ENCODE measurements around the gene MAPK11.
A peak's percentile ranks its signal among the peaks of the same experiment; 100 is the strongest.

The MAPK11 gene

DNA sequence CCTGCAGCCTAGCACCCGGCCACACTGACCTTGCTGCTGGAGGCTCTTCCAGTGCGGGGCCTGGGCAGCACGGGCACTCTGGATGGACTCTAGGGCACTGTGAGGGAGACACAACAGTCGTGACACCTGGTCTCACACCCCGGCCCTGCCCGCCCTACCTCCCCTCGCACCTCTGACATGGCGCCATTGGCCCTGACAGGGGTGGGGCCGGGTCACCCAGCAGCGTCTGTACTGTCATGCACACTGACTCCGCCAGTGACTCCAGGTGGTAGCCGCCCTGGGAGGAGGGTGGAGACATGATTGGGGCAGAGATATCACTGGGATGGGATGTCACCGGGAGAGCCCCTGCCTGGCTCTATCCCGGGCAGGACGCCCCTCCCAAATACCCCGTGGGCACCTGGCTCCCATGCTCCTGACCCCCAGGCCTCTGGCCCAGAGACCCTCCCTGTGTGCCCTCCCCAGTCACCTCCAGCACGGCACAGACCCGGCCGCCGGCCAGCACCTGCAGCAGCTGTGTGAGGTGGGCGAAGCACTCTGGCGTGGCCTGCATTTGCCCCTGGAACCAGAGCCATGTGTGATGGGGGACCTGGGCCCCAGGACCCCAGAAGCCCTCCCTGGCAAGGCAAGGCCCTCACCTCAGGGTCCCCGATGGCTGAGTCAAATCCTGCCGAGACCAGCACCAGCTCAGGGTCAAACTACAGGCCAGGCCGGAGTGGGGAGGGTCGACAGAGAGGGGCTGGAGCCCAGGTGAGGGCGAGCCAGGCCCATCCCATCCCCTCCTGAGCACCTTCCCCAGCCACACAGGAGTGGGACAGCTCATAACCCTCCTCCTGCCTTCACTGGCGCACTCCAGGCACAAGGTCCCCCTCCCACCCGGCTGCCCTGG, 21.7 kb downstream of the MAPK11 start:
- DNase-seq (ENCODE audit: low read depth in 3 of 3): no peak

DNA sequence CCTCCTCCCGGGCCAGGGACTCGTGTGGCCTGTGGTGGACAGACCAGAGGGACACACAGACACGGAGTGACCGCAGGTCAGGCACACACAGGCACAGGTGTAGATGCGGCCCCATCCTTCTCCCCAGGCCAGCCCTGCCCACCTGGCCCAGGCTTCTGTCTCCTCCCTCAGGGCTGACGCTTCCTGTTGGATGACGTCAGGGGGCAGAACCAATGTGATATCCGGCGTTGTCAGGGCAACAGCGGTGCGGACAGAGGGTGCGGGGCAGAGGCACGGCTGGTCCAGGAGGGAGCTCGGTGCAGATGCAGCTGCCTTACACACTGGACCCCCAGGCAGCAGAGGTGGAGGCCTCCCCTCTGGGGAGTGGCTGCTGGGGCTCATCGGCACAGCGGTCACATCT, 22.4 kb downstream of the MAPK11 start:
- DNase-seq (ENCODE audit: low read depth in 3 of 3): peak in 1 of 3 experiments; percentile 27

DNA sequence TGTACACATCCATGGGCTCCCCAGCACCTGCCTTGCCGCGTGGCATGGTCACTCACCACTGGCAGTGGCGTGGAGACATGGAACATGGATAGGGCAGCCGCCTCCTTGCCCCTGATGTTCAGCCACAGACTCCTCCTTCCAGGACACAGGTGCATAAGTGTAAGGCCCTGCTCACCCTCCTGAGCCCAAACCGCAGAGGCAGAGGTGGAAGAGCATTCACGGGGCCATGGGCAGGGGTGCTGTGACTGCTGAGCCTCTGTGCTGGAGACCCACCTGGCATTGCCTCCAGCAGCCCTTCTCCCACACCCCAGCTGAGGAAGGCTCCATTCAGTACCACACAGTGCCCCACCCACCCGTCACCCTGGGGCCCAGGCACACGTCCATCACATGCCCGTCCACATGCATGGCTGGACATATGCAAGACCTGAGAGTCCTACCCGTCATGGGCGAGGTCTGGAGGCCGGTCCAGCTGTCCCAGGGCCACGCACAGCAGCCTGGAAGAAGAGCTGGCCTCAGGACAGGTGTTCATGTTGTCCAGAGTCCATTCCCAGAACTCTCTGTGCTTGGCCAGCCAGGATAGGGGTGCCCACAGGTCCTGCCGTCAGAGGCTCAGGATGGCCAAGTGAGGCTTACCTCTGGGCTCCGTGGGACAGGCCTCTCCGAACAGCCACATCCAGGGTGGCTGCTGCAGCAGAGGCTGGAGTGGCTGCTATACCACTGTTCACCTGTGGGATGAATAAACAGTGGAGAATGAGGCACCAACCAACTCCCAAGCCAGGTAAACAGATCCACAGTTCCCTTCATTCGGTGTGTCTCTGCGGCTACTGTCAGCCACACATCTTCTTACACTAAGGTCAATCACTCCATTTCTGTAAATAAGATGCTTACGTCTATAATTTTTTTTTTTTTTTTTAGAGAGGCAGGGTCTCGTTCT, 23.7 kb downstream of the MAPK11 start:
- DNase-seq (ENCODE audit: low read depth in 3 of 3): no peak

DNA sequence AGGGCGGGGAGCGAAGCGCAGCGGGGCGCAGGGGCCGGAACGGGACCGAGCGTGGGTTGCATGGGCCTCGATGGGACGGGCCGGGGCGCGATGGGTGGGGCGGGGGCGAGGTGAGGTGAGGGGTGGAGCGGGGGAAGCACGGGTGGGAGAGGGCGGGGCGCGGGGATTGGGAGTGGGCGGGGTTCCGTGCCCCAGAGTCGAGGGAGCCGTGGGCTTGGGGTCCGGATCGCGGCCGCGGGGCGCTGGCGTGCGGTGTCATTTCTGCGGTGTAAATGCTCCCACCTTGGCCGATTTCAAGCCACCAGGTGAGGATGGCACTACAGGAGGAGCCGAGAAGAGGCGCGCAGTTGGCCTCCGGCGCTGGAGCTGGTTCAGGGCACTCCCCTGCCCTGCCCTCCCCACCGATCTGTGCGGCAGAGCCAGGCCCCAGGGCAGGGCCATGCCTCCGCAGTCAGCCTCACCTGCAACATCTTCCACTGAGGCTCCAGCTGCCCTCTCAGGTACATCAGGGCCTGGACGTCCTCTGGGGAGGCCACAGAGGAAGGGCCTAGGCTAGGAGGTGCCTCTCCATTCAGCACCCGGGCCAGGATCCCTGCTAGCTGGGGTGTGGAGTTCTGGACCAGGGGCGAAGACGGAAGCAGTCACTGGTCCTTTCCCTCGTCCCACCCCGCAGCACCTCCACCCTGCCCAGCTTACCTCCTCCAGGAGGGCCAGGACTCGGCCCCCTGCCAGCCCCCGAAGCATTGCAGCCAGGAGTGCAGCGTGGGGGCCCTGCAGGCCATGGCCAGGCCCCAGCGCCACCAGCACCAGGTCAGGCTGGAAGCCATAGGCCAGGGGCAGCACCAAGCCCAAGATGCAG, 24.7 kb downstream of the MAPK11 start:
- peak in 1 of 3 experiments; percentile 70 for DNase-seq (ENCODE audit: low read depth in 3 of 3)

DNA sequence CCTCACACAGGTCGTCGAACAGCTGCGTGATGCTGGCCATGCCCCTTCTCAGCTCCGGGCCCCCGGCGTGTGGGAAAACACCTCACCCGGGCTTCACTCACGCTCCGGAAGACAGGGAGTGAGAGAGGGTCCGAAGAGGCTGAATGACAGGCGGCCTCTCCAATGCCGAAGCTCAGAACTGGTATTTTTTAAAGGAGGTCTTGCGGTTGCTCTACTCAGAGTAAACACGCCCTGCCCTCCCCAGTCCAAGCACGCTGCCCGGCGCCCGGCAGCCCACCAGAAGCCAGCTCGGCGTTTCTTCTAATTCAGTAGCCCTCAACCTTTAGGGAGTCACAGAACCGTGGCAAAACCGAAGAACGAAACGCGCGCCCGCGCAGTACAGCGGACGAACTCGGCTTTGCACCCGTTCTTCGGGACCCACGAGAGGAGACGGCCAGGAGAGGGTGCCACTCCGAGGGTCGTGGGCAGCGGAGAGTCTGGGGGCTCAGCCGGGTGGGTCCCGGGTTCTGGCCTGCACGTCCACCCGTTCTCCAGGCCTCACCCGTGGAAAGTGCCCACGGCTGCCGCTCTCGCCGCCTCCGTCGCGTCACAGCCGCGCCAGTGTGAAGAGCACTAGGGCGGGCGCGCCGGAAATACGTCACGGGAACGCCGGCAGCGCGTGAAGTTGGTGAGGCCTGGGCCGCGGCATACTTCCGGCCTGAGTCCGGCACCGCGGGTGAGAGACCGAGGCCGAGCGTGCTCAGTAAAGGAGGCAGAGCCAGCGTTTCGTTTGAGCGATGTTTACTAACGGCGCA, 25.6 kb downstream of the MAPK11 start, which contains the start of gene TUBGCP6:
TSS of gene TUBGCP6 (minus strand) at position 604 of the 794 bp plus-strand sequence. CDS start at position 40, 564 bp downstream.
- DNase-seq (ENCODE audit: low read depth in 3 of 3): peak; percentile 83 to 91 (median 90)

DNA sequence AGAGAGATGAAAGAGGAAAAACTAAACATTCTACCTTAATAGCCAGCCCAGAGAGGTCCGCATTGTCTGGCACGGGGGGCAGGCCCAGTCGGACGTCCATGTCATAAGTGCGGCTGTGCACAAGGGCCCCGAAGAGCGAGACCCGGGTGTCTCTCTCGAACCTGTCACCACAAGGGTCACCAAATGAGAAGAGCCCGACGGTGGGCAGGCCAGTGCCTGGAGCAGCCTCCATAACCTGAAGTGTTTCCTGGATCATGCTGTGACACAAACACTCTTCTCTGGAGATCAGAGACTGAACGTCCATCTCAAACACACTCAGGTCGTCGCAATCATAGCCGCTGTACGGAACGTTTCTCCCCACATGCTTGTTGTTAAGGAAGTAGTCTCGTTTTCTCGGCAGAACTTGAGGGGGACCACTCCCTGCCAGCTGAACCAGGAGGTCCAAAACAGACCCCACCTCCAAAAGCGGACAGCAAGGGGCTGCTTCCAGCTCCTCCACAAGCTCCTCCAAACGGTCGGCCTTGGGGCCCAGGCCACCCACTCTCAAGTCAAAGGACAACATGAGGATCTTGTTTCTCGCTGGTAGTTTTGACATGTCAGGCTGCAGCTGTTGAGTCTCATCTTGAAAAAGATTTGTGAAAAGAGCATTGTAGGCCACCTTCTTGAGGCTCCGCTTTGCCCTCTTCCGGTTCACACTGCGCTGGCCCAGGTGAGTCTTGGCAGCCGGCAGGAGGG, 26.3 kb downstream of the MAPK11 start:
- no peak for DNase-seq (ENCODE audit: low read depth in 3 of 3)

DNA sequence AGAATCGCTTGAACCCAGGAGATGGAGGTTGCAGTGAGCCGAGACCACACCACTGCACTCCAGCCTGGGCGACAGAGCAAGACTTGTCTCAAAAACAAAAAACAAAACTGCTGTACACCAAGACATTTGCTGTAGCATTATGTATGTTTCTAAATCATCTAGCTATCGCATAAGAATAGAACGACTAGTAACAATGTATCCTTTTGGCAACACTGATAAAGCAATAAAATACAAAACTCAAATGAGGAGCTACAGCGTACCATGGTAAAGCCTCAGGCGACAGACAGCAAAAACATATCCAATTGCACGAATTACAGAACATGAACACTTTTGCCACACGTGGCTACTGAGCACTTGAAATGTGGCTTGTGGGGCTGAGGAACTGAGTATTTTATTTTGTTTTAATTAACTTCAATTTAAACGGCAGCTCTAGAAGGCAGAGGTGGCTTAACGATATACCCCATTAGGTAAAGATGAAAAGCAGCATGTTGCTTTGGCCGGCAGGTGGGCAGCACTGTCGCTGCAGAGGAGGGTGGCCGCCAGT, 27.7 kb downstream of the MAPK11 start:
- no peak for DNase-seq (ENCODE audit: low read depth in 3 of 3)

DNA sequence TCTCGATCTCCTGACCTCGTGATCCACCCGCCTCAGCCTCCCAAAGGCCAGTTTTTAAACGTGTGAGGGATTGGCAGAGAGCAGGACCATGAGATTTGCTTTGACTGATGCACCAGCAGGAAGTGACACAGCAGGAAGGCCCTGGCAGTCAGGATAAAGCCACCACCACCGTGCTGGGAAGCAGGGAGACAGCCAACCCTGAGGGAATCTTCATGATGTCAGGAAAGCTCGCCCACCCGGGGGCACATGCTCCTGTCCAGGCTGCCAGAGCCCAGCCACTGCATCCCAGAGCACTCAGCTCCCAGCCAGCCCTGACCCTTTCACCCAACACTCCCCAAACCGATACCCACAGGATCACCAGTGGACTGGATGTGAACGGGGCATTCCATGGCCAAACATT, 31.4 kb downstream of the MAPK11 start:
- no peak for DNase-seq (ENCODE audit: low read depth in 3 of 3)

DNA sequence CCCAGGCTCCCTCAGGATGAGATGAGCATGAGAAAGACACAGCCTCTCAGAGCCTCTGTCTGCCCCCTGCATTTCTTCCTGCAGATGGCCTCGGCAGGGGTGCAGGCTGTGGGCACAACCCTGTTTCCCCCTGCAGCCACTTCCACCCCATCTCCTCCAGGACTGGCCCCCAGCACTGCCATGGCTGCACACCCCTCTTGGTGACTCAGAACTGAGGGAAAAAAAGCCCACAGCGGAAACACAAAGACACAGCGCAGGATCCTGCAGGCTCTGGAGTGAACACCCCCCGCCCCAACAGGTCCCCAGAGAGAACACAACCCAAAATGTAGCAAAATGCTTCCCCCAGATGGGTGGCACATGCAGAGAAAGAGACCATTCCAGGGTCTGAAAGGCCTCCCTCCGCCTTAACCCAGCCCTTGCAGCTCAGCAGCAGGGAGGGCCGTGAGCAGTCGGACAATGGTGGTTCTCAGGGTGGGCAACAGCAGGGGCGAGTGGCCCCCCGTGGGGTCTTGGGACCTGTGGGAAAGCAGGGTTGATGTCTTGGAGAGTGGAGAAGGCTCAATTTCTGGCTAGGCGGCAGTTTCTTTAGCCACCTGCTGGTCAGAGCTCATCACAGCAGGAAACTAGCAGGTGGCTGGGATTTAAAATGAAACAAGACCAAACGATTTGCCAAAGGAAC, 33.3 kb downstream of the MAPK11 start:
- no peak for DNase-seq (ENCODE audit: low read depth in 3 of 3)

DNA sequence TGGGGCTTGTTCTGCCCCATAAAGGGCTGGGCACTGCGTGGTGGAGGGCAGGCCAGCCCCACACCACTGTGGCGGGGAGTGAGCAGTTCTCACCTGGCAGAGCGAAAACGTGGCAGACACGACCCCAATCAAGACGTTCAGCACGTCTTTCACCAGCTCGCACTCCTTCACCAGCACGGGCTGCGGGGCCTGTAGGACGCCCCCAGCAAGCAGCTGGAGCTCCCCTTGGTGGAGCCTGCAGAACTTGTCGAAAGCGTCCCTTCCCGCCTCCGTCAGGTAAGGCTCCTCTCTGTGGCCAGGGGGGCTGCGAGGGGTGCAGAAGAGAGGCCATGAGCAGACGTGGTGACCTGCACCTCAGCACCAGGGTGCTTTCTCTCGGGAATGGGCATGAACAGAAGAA, 37.0 kb downstream of the MAPK11 start:
- DNase-seq (ENCODE audit: low read depth in 3 of 3): no peak

DNA sequence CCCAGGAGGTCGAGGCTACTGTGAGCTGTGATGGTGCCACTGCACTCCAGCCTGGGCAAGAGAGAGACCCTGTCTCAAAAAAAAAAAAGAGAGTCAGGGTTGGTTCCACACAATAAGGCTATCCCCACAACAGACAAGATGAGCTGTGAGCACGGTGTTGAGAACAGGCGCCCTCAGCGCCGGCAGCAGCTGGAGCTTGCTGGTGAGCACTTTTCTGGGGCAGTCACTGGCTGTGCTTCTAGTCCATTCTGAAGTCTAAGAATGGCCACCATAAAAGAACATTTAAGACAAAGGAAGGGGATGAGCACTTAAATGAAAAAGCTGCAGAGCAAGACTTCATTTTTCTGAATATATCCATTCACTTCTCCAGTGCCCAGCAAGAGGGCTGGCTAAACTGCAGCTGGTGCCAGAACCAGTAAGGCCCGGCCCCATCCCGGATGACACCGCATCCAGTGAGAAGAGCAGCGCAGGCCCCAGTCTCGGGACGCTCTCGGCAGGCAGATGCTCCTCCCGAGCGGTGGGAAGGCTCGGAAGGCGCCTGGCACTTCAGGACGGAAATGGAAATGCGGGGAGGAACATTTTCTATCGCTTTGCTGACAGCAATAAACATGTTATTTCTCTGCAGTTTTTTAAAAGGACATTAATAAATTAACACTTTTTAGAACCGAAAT, 37.6 kb downstream of the MAPK11 start:
- no peak for DNase-seq (ENCODE audit: low read depth in 3 of 3)

DNA sequence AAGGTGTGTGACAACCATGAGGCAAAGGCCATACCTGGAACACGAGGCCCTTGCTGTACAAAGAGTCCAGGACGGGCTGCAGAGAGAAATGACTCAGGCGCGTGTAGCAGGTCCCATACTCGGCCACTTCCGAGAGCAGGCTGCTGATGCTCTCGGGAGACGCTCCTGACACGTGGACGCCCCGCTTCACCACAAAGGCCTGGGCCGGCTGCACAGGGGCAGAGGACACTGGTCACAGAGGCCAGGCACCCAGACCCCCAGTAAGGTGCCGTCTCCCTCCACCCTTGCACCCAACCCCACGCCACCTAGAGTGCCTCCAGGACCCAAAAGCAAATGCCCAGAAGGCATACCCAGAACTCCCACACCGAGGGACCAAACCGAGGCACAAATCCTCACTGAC, 40.8 kb downstream of the MAPK11 start:
- DNase-seq (ENCODE audit: low read depth in 3 of 3): no peak

DNA sequence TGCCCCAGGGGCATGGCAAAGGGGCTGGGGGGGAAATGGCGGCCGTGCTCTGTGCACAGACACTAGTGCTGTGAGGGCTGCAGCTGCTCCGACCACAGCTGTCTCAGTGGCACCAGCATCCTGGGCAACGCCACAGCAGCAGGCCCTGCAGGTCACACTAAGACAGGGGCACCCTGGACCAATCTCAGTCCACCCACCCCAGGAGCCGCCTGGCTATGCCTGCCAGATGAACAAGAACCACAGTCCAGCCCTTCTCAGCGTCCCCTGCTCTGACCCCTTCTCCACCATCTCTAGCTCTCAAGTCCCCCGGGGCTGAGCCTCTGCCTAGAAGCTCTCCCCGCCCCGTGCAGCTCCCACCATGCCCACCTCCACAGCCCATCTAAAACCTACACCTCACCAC, 41.8 kb downstream of the MAPK11 start:
- DNase-seq (ENCODE audit: low read depth in 3 of 3): no peak

DNA sequence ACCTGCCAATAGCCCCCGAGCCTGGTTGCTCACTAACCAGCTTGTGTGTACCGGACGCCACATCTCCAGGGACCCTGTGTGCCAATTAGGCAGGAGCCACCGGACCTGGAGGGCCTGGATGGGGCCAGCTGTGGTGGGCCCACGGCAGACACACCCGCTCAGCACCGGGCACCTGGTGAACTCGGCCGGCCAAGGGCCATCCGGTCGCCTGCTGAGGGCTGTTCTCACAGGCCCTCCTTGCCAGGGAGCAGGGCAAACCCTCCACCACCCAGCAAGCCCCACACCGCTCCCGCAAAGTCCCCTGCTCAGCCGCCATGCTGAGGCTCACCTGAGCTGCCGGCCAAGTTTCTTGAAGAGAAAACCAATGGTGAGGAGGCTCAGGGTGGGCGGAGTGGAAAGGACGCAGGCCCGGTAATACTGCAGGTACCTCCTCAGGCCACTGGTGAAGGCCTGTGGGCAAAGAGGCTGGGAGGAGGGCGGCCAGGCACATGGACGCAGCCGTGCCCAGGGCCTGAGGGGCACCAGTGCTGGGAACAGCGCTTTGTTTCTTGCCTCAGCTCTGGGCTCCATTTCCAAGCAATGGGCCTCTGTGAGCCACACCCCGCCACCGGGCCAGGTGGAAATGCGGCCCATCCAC, 42.5 kb downstream of the MAPK11 start:
- DNase-seq (ENCODE audit: low read depth in 3 of 3): no peak

DNA sequence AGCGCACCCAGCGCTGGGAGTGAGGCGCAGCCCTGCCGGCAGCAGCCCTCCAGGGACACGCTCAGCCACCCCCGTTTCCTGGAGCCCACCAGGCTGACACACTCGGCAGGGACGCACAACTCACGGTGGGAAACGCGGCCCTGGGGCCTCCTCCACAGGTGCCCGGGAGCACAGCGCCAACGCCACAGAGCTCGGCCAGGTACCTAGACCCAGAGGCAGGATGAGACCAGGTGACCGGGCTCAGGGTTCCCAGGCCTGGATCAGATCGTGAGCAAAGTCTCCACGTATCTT, 43.4 kb downstream of the MAPK11 start:
- DNase-seq (ENCODE audit: low read depth in 3 of 3): no peak

DNA sequence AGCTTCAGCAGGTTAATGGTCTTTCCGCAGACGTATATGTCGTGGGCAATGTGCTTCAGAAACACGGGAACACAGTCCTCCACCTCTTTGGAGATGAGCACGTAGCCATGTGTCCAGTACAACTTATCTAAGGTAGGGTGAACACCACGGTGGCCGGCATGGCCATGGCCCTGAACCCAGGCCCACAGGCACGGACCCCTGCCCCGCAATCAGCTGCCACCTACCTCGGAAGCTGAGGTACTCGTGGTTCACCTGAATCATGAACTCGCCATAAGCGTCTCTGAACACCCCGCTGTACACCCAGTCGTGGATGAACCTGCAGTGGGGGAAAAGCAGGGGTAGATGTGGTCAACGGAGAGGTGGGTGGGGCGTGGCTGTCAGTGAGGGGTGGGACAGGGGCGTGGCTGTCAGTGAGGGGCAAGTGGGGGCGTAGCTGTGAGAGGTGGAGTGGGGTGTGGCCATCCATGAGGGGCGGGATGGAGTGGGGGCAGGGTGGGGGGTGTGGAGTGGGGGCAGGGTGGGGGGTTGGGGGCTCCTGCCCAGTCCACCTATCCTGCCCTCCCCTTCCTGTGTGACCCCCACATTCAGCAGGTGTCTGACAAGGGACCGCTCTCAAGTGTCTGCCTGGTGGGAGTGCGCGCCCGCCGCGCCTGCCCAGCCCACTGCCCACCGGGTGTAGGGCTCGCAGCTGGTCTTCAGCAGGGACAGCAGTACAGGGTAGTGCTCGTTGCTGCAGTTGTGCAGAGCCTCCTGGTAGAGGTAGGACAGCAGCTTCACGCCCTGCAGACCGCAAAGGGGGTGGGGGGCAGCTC, 43.9 kb downstream of the MAPK11 start:
- DNase-seq (ENCODE audit: low read depth in 3 of 3): no peak

DNA sequence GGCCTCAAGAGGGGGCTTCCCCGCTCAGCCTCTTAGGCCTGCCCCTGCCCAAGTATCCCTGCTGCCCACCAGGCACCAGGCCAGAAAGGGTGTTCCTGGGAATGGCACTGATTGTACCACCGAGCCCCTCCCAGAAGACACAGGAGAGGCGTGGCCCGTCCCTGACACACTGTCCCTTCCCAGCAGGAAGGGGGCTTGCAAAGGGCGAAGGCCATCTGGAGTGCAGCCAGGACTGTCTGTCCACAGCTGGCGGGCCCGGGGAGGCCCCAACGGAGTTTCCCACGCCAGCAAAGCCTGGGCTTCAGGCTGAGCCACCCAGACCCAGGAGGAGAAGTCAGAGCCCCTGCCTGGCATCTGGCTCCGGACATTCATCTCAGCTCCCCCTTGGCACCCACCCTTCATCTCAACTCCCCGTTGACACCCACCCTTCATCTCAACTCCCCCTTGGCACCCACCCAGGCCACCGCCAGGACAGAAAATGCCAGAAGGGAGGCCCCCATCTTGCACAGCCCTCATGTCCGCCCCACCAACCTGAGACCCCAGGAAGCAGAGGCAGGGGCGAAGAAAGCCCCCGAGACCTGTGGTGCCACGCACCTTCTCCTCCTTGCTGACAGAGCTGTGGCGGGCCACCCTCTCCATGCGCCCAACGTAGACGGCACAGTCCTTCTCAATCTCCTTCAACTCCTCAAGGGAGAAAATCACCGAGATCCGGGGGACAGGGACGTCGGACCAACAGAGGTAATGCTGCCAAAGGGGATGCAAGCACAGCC, 44.8 kb downstream of the MAPK11 start:
- no peak for DNase-seq (ENCODE audit: low read depth in 3 of 3)

Measured in stimulated activated CD4-positive, alpha-beta T cell treated with anti-CD3 and anti-CD28 coated beads, TNF-alpha, amount 100 ng/mL, for 4 hours (primary cell).